GM18951 (cell line): ENCODE measurements around the gene GRIN3B.

Experiments used
- POLR2A ChIP-seq: IDR thresholded peaks from 4 replicates; pipeline ENCODE4 v1.6.1; 2011; ENCODE audit warnings: mild to moderate bottlenecking; ENCODE audit not compliant: insufficient read length, insufficient read depth; ENCODE audit errors: extremely low read depth
- in situ Hi-C: fragments of 300-500 bp; cut with MboI; formaldehyde crosslinking; loops from one replicate; pipeline ENCODE4 v1.12.0; 2022; ENCODE audit warnings: low sequenced_read_pairs, mixed read lengths, inconsistent platforms; ENCODE audit not compliant: unreplicated experiment

The GRIN3B gene

GRCh38 chr19:1047696-1048147, 47.5 kb downstream of the GRIN3B start:
- in situ Hi-C loops: no loop called here
- no peak for TF ChIP-seq POLR2A

- in situ Hi-C loops: no loop called here
These were observed 48.9 kb downstream of the GRIN3B start for GRCh38 chr19:1049106-1049505.

GRCh38 chr19:1049800-1050199, 49.6 kb downstream of the GRIN3B start:
- no peak for TF ChIP-seq POLR2A
- in situ Hi-C loops: no loop called here

More at GRCh38 chr19:1049106-1049505, 48.9 kb downstream of the GRIN3B start:
- TF ChIP-seq POLR2A: no peak

GRCh38 chr19:1050989-1051788, 51.0 kb downstream of the GRIN3B start:
- in situ Hi-C loops: no loop called here
- TF ChIP-seq POLR2A: no peak

GRCh38 chr19:1051791-1052190, 51.6 kb downstream of the GRIN3B start:
- in situ Hi-C loops: no loop called here
- no peak for TF ChIP-seq POLR2A

- TF ChIP-seq POLR2A: no peak
- in situ Hi-C loops: no loop called here
These were observed 52.2 kb downstream of the GRIN3B start for GRCh38 chr19:1052349-1052975.

- TF ChIP-seq POLR2A: no peak
- in situ Hi-C loops: no loop called here
These were observed 53.2 kb downstream of the GRIN3B start for GRCh38 chr19:1053176-1054101.

GRCh38 chr19:1054102-1055027, 54.1 kb downstream of the GRIN3B start:
- in situ Hi-C loops: no loop called here
- TF ChIP-seq POLR2A: no peak

GRCh38 chr19:1055028-1055425, 54.8 kb downstream of the GRIN3B start:
- no peak for TF ChIP-seq POLR2A
- in situ Hi-C loops: no loop called here

- no peak for TF ChIP-seq POLR2A
- in situ Hi-C loops: no loop called here
These were observed 55.8 kb downstream of the GRIN3B start for GRCh38 chr19:1055886-1056620.

GRCh38 chr19:1057176-1057855, 57.1 kb downstream of the GRIN3B start:
- no peak for TF ChIP-seq POLR2A

More at GRCh38 chr19:1057176-1057855, 57.1 kb downstream of the GRIN3B start:
- in situ Hi-C loops: no loop called here
